IMR-90 (cell line): ENCODE data around the gene PITPNM3.

Experiments used
- BHLHE40 ChIP-seq: fragments of 150-350 bp; IDR thresholded peaks from 2 replicates; pipeline ENCODE4 v1.6.1; 2016; ENCODE audit warnings: mild to moderate bottlenecking, low read depth, low read length
- CHD1 ChIP-seq: IDR thresholded peaks from 2 replicates; pipeline ENCODE4 v1.6.1; 2012; ENCODE audit warnings: low read depth, low read length, improper control_type of control experiment
- CTCF ChIP-seq: conservative IDR thresholded peaks from 2 replicates; pipeline ENCODE4 v1.5.1; 2012; ENCODE audit warnings: mild to moderate bottlenecking, low read depth, low read length, improper control_type of control experiment
- MAZ ChIP-seq: IDR thresholded peaks from 2 replicates; pipeline ENCODE4 v1.6.1; 2012; ENCODE audit warnings: low read depth, mild to moderate bottlenecking, low read length, improper control_type of control experiment, moderate library complexity, borderline replicate concordance
- MXI1 ChIP-seq: IDR thresholded peaks from 2 replicates; pipeline ENCODE4 v1.6.1; 2012; ENCODE audit warnings: low read depth, mild to moderate bottlenecking, low read length, moderate library complexity, borderline replicate concordance
- POLR2A ChIP-seq: IDR thresholded peaks from 2 replicates; pipeline ENCODE4 v1.6.1; 2012; ENCODE audit warnings: mild to moderate bottlenecking, low read depth, low read length
- USF2 ChIP-seq: fragments of 150-350 bp; IDR thresholded peaks from 2 replicates; pipeline ENCODE4 v1.6.1; 2017; ENCODE audit warnings: mild to moderate bottlenecking, antibody characterized with exemption, low read length, low read depth

- TF ChIP-seq CTCF (no peak), MXI1 (no peak), USF2 (no peak), CHD1 (no peak), BHLHE40 (no peak), MAZ (no peak), POLR2A (no peak)
Measured at GRCh38 chr17:6536053-6536452, 20.3 kb downstream of the PITPNM3 start.
